Heart right ventricle (tissue), 16 donors: ENCODE results near the gene FLAD1. TPM values are rescaled to one million over a fixed set of nuclear protein-coding genes. Genes with fewer than 3 reads are reported as not detected.

Source experiments
- ATAC-seq, 8 donors: fragments of 200-7000 bp; cut with Tn5 transposase; one replicate each; pipeline ENCODE4 v1.9.1; 2020; ENCODE audit warnings: mild to moderate bottlenecking in 8 of 8, moderate library complexity in 8 of 8, moderate number of reproducible peaks in 1 of 8
- DNase-seq, 2 donors: peaks; one replicate each; pipeline ENCODE4 v3.0.0-alpha.2; 2020
- H3K27ac ChIP-seq, 10 donors: fragments of 200-600 bp; sonication (generic) in 2 of 10; one replicate each; pipeline versions ENCODE4 v1.5.0 to v1.8.0; 2020 to 2022; ENCODE audit warnings: mild to moderate bottlenecking in 3 of 10
- H3K27me3 ChIP-seq, 7 donors: fragments of 200-600 bp; one replicate each; pipeline ENCODE4 v1.8.0; 2021 to 2022; ENCODE audit warnings: mild to moderate bottlenecking in 2 of 7
- H3K36me3 ChIP-seq, 9 donors: fragments of 200-600 bp; sonication (generic) in 1 of 9; one replicate each; pipeline versions ENCODE4 v1.5.0 to v1.8.0; 2020 to 2022; ENCODE audit warnings: mild to moderate bottlenecking in 2 of 9
- H3K4me1 ChIP-seq, 9 donors: fragments of 200-600 bp; sonication (generic) in 1 of 9; one replicate each; pipeline versions ENCODE4 v1.5.0 to v1.8.0; 2020 to 2022; ENCODE audit warnings: mild to moderate bottlenecking in 4 of 9
- H3K4me3 ChIP-seq, 10 donors: fragments of 200-600 bp; sonication (generic) in 2 of 10; one replicate each; pipeline versions ENCODE4 v1.5.0 to v1.8.0; 2020 to 2022; ENCODE audit warnings: mild to moderate bottlenecking in 7 of 10, moderate library complexity in 2 of 10
- H3K9me3 ChIP-seq, 11 donors: fragments of 200-600 bp in 10 of 11; sonication (generic) in 2 of 11; one replicate each; pipeline versions ENCODE4 v1.5.0 to v1.8.0; 2013 to 2022; ENCODE audit warnings: mild to moderate bottlenecking in 2 of 11, control low read depth in 1 of 11, moderate library complexity in 1 of 11
- CTCF ChIP-seq, 9 donors: fragments of 200-600 bp; sonication (generic) in 2 of 9; IDR thresholded peaks; one replicate each; pipeline versions ENCODE4 v1.5.0 to v1.8.0; 2021 to 2022; ENCODE audit warnings: antibody characterized with exemption in 9 of 9, mild to moderate bottlenecking in 5 of 9, moderate library complexity in 1 of 9
- WGBS, 2 donors: extraction: QIAGEN DNeasy Blood & Tissue Kit; methylation state at CpG; one replicate each; pipeline ENCODE4 v1.1.7; 2013; ENCODE audit warnings: inconsistent platforms in 1 of 2; 5-methylcytosine and 5-hydroxymethylcytosine counted together
- intact Hi-C, 10 donors: fragments of 100-400 bp; cut with DNase I; formaldehyde crosslinking; loops; one replicate each; pipeline versions ENCODE4 v1.11.1 to v1.14.2; 2022
- polyA plus RNA-seq, 2 donors: library from polyadenylated mRNA; stranded (reverse); fragments of 200-250 nt; gene quantifications; one replicate each; pipeline ENCODE4 v1.2.3, GENCODE V29; 2013
- total RNA-seq, 10 donors: library from RNA; stranded (reverse); fragmentation: NEBNext Ultra II Directional in 3 of 10; extraction: Animal tissue kit (Norgen Biotek cat#: 25700) in 3 of 10; gene quantifications; one replicate each; pipeline versions ENCODE4 v1.2.1 to v1.2.4, GENCODE V29; 2021 to 2023
- donor health status: Arrhythmogenic right ventricular cardiomyopathy.
- donor health status: ischemic (EF 13 %, LVEDD 7.1; RV severe dilation, severe dysfunction).
- donor health status: healthy with polysubstance abuse.
- donor health status: DM: no; HTN: yes; CAD: no.
- donor health status: DM: no; HTN: no; CAD: no.
- donor health status: ischemic (EF 25% LVEDD 6.9; RV normal size, moderate dysfunction).
- donor health status: ischemic (EF 25% LVEDD 5.7; RV mildly dilated, moderate dysfunction).
- donor health status: healthy.
- donor health status: DM: yes; HTN: yes; CAD: no.
- donor health status: Ischemic cardiomyopathy.
- donor health status: ischemic (EF 35%, LVEDD 5.7; RV mildly dilated, moderate dysfunction).
- donor health status: nonischemic (EF 11% LVEDD 7.7; RV severe dilation, severe dysfunction).
- donor health status: DM: yes; HTN: yes; CAD: no.
- donor health status: PGD.
- donor health status: ischemic (EF 29% LVEDD 5.4; RV normal size, mild dysfunction).
- donor health status: nonischemic (EF 23%, LVEDD 6.1; RV moderate dilation, normal function).

The FLAD1 gene
- total and polyA plus RNA-seq, 12 donors = 20.1 to 41.6 (median 25.0) TPM

GRCh38 chr1:154936555-154937084, 46.5 kb upstream of the FLAD1 start, which contains the start of gene PMVK:
PMVK (minus strand) TSS chr1:154936719; CDS start chr1:154936685, 34 bp downstream.
- intact Hi-C loops = loop anchor here in 5 of 10 donors (1.0 to 10.0 kb wide), 5 partner anchors 24 to 379 kb away; partner anchors contain the start of genes UBE2Q1 (in 3 of the 5) and CHRNB2 (in 1 of the 5)
- no peaks in the 10 kb centered on the region for H3K27me3 ChIP-seq
- peak in 8 of 9 donors; percentile 11 to 62 (median 36) for TF ChIP-seq CTCF (IDR thresholded peaks at IDR 0.05)
- H3K27ac ChIP-seq = peak within 1 kb of the TSS; percentile 87 to 99 (median 96)
- peak within 1 kb of the TSS; percentile 44 to 70 (median 64) for H3K4me3 ChIP-seq
- DNase-seq = peak; percentile 92 to 98
- H3K4me1 ChIP-seq = peaks cover 7 to 43% (median 25%) of the 10 kb centered on the region in 9 donors
- ATAC-seq = peak; percentile 92 to 97 (median 96)
- no peaks in the 10 kb centered on the region for H3K9me3 ChIP-seq
- WGBS, 2 donors = 1% methylated on average over 45 of the region's 45 CpGs
- H3K36me3 ChIP-seq = peaks cover 0 to 9% (median 0%) of the 10 kb centered on the region in 9 donors

GRCh38 chr1:154937085-154937987, 45.8 kb upstream of the FLAD1 start:
- no peaks in the 10 kb centered on the region for H3K9me3 ChIP-seq
- H3K27ac ChIP-seq = peak overlapping the region; percentile 87 to 99 (median 96)
- peaks cover 0 to 2% (median 0%) of the 10 kb centered on the region in 9 donors for H3K36me3 ChIP-seq
- DNase-seq (peak; percentile 89 to 92), ATAC-seq (peak; percentile 86 to 94 (median 91))
- no peaks in the 10 kb centered on the region for H3K27me3 ChIP-seq
- intact Hi-C loops = loop anchor here in 4 of 10 donors (2.0 to 10.0 kb wide), 4 partner anchors 270 to 380 kb away; partner anchors contain the start of genes UBE2Q1 (in 3 of the 4) and CHRNB2 (in 1 of the 4)
- peak in 6 of 9 donors; percentile 13 to 36 (median 31) for TF ChIP-seq CTCF (IDR thresholded peaks at IDR 0.05)
- WGBS, 2 donors = 0 to 1% methylated on average over 36 of the region's 36 CpGs
- H3K4me1 ChIP-seq = peaks cover 7 to 50% (median 32%) of the 10 kb centered on the region in 9 donors
- H3K4me3 ChIP-seq = peak overlapping the region in 9 of 10 donors; percentile 58 to 70 (median 65)

GRCh38 chr1:154937988-154938386, 45.2 kb upstream of the FLAD1 start:
- DNase-seq (no peak), ATAC-seq (no peak)
- WGBS, 2 donors = 75% methylated on average over 8 of the region's 8 CpGs
- Histone ChIP-seq H3K4me3 (peak overlapping the region in 9 of 10 donors; percentile 58 to 70 (median 65)), H3K9me3 (no peaks in the 10 kb centered on the region), H3K27me3 (no peaks in the 10 kb centered on the region), H3K4me1 (peaks cover 7 to 57% (median 34%) of the 10 kb centered on the region in 9 donors), H3K27ac (peak overlapping the region; percentile 87 to 99 (median 96)), H3K36me3 (no peaks in the 10 kb centered on the region)
- TF ChIP-seq CTCF (IDR thresholded peaks at IDR 0.05) = no peak
- intact Hi-C loops = loop anchor here in 4 of 10 donors (2.0 to 10.0 kb wide), 4 partner anchors 271 to 381 kb away; partner anchors contain the start of genes UBE2Q1 (in 3 of the 4) and CHRNB2 (in 1 of the 4)
